HepG2 (cell line): Measurements from ENCODE around the gene SLC16A14. TPM values are rescaled to one million over a fixed set of nuclear protein-coding genes. Genes with fewer than 3 reads are reported as not detected.

Experiments
- ARID5B ChIP-seq: IDR thresholded peaks from 2 replicates; pipeline ENCODE4 v1.4.0; 2020; ENCODE audit warnings: mild to moderate bottlenecking, missing genetic modification reagents
- MAFF ChIP-seq: IDR thresholded peaks from 2 replicates; pipeline ENCODE4 v1.6.1; 2011; ENCODE audit warnings: low read depth, low read length, improper control_type of control experiment
- NFAT5 ChIP-seq: sonication (generic); formaldehyde crosslinking; IDR thresholded peaks from 2 replicates; pipeline ENCODE4 v1.4.0; 2020; ENCODE audit warnings: missing genetic modification reagents
- NR2C2 ChIP-seq: sonication (generic); formaldehyde crosslinking; IDR thresholded peaks from 2 replicates; pipeline ENCODE4 v1.4.0; 2020; ENCODE audit warnings: missing genetic modification reagents, mild to moderate bottlenecking, moderate library complexity, borderline replicate concordance
- NR2F6 ChIP-seq, 2 experiments: IDR thresholded peaks; 2 replicates each; pipeline ENCODE4 v1.6.1; 2016; ENCODE audit warnings: antibody characterized with exemption in 1 of 2, mild to moderate bottlenecking in 1 of 2
- PHB2 ChIP-seq: fragments of 450-650 bp; IDR thresholded peaks from 2 replicates; pipeline ENCODE4 v1.6.1; 2018; ENCODE audit not compliant: partially characterized antibody
- RFX1 ChIP-seq: fragments of 450-650 bp; IDR thresholded peaks from 2 replicates; pipeline ENCODE4 v1.6.1; 2017
- THAP9 ChIP-seq: sonication (generic); formaldehyde crosslinking; IDR thresholded peaks from 2 replicates; pipeline ENCODE4; 2020; ENCODE audit warnings: missing genetic modification reagents, mild to moderate bottlenecking, borderline replicate concordance
- ZNF362 ChIP-seq: sonication (generic); formaldehyde crosslinking; IDR thresholded peaks from 2 replicates; pipeline ENCODE4 v1.4.0; 2020; ENCODE audit warnings: missing genetic modification reagents, mild to moderate bottlenecking, borderline replicate concordance
- ZNF460 ChIP-seq: sonication (generic); formaldehyde crosslinking; IDR thresholded peaks from 2 replicates; pipeline ENCODE4 v1.5.1; 2020; ENCODE audit warnings: missing genetic modification reagents, mild to moderate bottlenecking, borderline replicate concordance
- ZNF510 ChIP-seq: sonication (generic); formaldehyde crosslinking; IDR thresholded peaks from 2 replicates; pipeline ENCODE4 v1.4.0; 2020; ENCODE audit warnings: low read depth, mild to moderate bottlenecking, missing genetic modification reagents
- polyA plus RNA-seq, 8 experiments: library from polyadenylated mRNA; depleted of rRNA in 3 of 8; stranded (reverse) in 7 of 8; unstranded in 1 of 8; fragments of >200 nt; fragmentation: Illumina TruSeq in 4 of 8; extraction: Trizol in 4 of 8; gene quantifications; 2 replicates each; pipeline versions ENCODE4 v1.2.1 to v1.2.3, GENCODE V29; 2011 to 2016; ENCODE audit warnings: low read depth in 4 of 8, missing spikeins in 1 of 8, mixed read lengths in 1 of 8; ENCODE audit not compliant: insufficient read depth in 1 of 8
- total RNA-seq, 5 experiments: library from RNA; depleted of rRNA; stranded (reverse); fragments of >200 nt; fragmentation: Illumina TruSeq; extraction: Trizol; gene quantifications; 2 replicates each; pipeline ENCODE4 v1.2.3, GENCODE V29; 2016; ENCODE audit warnings: low read depth in 1 of 5

The SLC16A14 gene
- total and polyA plus RNA-seq, 2 of the 13 experiments (the other 11 are each of a cell fraction or from before 2014, with no cell fraction given), result 0.05 TPM; not detected in 1

GRCh38 chr2:230016844-230017243 lies 51.9 kb downstream of the SLC16A14 start (continued):
- TF ChIP-seq NFAT5, result no peak
- TF ChIP-seq NR2C2 (CRISPR knock-in tag), result peak; percentile 35; the same call in 1 of the 2 replicates
- TF ChIP-seq ZNF460 (CRISPR knock-in tag), result peak; percentile 17; the same call in 1 of the 2 replicates
- TF ChIP-seq RFX1, result no peak
- TF ChIP-seq MAFF, result no peak
- TF ChIP-seq THAP9 (CRISPR knock-in tag), result no peak
- peak; percentile 84; the same call in 1 of the 2 replicates for TF ChIP-seq ZNF362 (CRISPR knock-in tag)
- TF ChIP-seq PHB2, result no peak
- peak; percentile 54; the same call in 1 of the 2 replicates for TF ChIP-seq NR2F6 (IDR thresholded peaks at IDR 0.05)
- peak; percentile 83 for TF ChIP-seq NR2F6 (CRISPR knock-in tag; IDR thresholded peaks at IDR 0.05)
- TF ChIP-seq ARID5B (CRISPR knock-in tag), result peak; percentile 88
- TF ChIP-seq ZNF510, result no peak
